Heart right ventricle (tissue), 16 donors: Measurements from ENCODE around the gene EVC. TPM values are rescaled to one million over a fixed set of nuclear protein-coding genes. Genes with fewer than 3 reads are reported as not detected.

Experiments used
- ATAC-seq, 8 donors: fragments of 200-7000 bp; cut with Tn5 transposase; one replicate each; pipeline ENCODE4 v1.9.1; 2020; ENCODE audit warnings: mild to moderate bottlenecking in 8 of 8, moderate library complexity in 8 of 8, moderate number of reproducible peaks in 1 of 8
- DNase-seq, 2 donors: peaks; one replicate each; pipeline ENCODE4 v3.0.0-alpha.2; 2020
- H3K27ac ChIP-seq, 10 donors: fragments of 200-600 bp; sonication (generic) in 2 of 10; one replicate each; pipeline versions ENCODE4 v1.5.0 to v1.8.0; 2020 to 2022; ENCODE audit warnings: mild to moderate bottlenecking in 3 of 10
- H3K27me3 ChIP-seq, 7 donors: fragments of 200-600 bp; one replicate each; pipeline ENCODE4 v1.8.0; 2021 to 2022; ENCODE audit warnings: mild to moderate bottlenecking in 2 of 7
- H3K36me3 ChIP-seq, 9 donors: fragments of 200-600 bp; sonication (generic) in 1 of 9; one replicate each; pipeline versions ENCODE4 v1.5.0 to v1.8.0; 2020 to 2022; ENCODE audit warnings: mild to moderate bottlenecking in 2 of 9
- H3K4me1 ChIP-seq, 9 donors: fragments of 200-600 bp; sonication (generic) in 1 of 9; one replicate each; pipeline versions ENCODE4 v1.5.0 to v1.8.0; 2020 to 2022; ENCODE audit warnings: mild to moderate bottlenecking in 4 of 9
- H3K4me3 ChIP-seq, 10 donors: fragments of 200-600 bp; sonication (generic) in 2 of 10; one replicate each; pipeline versions ENCODE4 v1.5.0 to v1.8.0; 2020 to 2022; ENCODE audit warnings: mild to moderate bottlenecking in 7 of 10, moderate library complexity in 2 of 10
- H3K9me3 ChIP-seq, 11 donors: fragments of 200-600 bp in 10 of 11; sonication (generic) in 2 of 11; one replicate each; pipeline versions ENCODE4 v1.5.0 to v1.8.0; 2013 to 2022; ENCODE audit warnings: mild to moderate bottlenecking in 2 of 11, control low read depth in 1 of 11, moderate library complexity in 1 of 11
- CTCF ChIP-seq, 9 donors: fragments of 200-600 bp; sonication (generic) in 2 of 9; IDR thresholded peaks; one replicate each; pipeline versions ENCODE4 v1.5.0 to v1.8.0; 2021 to 2022; ENCODE audit warnings: antibody characterized with exemption in 9 of 9, mild to moderate bottlenecking in 5 of 9, moderate library complexity in 1 of 9
- WGBS, 2 donors: extraction: QIAGEN DNeasy Blood & Tissue Kit; methylation state at CpG; one replicate each; pipeline ENCODE4 v1.1.7; 2013; ENCODE audit warnings: inconsistent platforms in 1 of 2; 5-methylcytosine and 5-hydroxymethylcytosine counted together
- intact Hi-C, 10 donors: fragments of 100-400 bp; cut with DNase I; formaldehyde crosslinking; loops; one replicate each; pipeline versions ENCODE4 v1.11.1 to v1.14.2; 2022
- polyA plus RNA-seq, 2 donors: library from polyadenylated mRNA; stranded (reverse); fragments of 200-250 nt; gene quantifications; one replicate each; pipeline ENCODE4 v1.2.3, GENCODE V29; 2013
- total RNA-seq, 10 donors: library from RNA; stranded (reverse); fragmentation: NEBNext Ultra II Directional in 3 of 10; extraction: Animal tissue kit (Norgen Biotek cat#: 25700) in 3 of 10; gene quantifications; one replicate each; pipeline versions ENCODE4 v1.2.1 to v1.2.4, GENCODE V29; 2021 to 2023
- donor health status: Arrhythmogenic right ventricular cardiomyopathy.
- donor health status: ischemic (EF 13 %, LVEDD 7.1; RV severe dilation, severe dysfunction).
- donor health status: healthy with polysubstance abuse.
- donor health status: DM: no; HTN: yes; CAD: no.
- donor health status: DM: no; HTN: no; CAD: no.
- donor health status: ischemic (EF 25% LVEDD 6.9; RV normal size, moderate dysfunction).
- donor health status: ischemic (EF 25% LVEDD 5.7; RV mildly dilated, moderate dysfunction).
- donor health status: healthy.
- donor health status: DM: yes; HTN: yes; CAD: no.
- donor health status: Ischemic cardiomyopathy.
- donor health status: ischemic (EF 35%, LVEDD 5.7; RV mildly dilated, moderate dysfunction).
- donor health status: nonischemic (EF 11% LVEDD 7.7; RV severe dilation, severe dysfunction).
- donor health status: DM: yes; HTN: yes; CAD: no.
- donor health status: PGD.
- donor health status: ischemic (EF 29% LVEDD 5.4; RV normal size, mild dysfunction).
- donor health status: nonischemic (EF 23%, LVEDD 6.1; RV moderate dilation, normal function).

Gene EVC
- total and polyA plus RNA-seq, 12 donors = 0.97 to 7.5 (median 4.8) TPM

- Histone ChIP-seq H3K27ac (no peak overlapping the region), H3K9me3 (peaks cover 0 to 20% (median 7%) of the 10 kb centered on the region in 11 donors), H3K4me1 (no peaks in the 10 kb centered on the region), H3K36me3 (peaks cover 0 to 18% (median 0%) of the 10 kb centered on the region in 9 donors), H3K27me3 (no peaks in the 10 kb centered on the region), H3K4me3 (no peak overlapping the region)
- no peak for ATAC-seq
- intact Hi-C loops = no loop called here
- no peak for DNase-seq
- TF ChIP-seq CTCF (IDR thresholded peaks at IDR 0.05) = no peak
- 83 to 84% methylated on average over 4 of the region's 4 CpGs for WGBS, 2 donors
Measured at GRCh38 chr4:5718411-5718810, 7.4 kb downstream of the EVC start.

- H3K27ac ChIP-seq = no peak overlapping the region
- H3K4me3 ChIP-seq = no peak overlapping the region
- no peak for DNase-seq
- WGBS, 2 donors = 84 to 86% methylated on average over 7 of the region's 7 CpGs
- ATAC-seq = no peak
- peaks cover 0 to 20% (median 0%) of the 10 kb centered on the region in 9 donors for H3K36me3 ChIP-seq
- H3K9me3 ChIP-seq = peaks cover 0 to 17% (median 7%) of the 10 kb centered on the region in 11 donors
- TF ChIP-seq CTCF (IDR thresholded peaks at IDR 0.05) = no peak
- no peaks in the 10 kb centered on the region for H3K4me1 ChIP-seq
- no peaks in the 10 kb centered on the region for H3K27me3 ChIP-seq
- intact Hi-C loops = no loop called here
Measured at GRCh38 chr4:5719350-5720055, 8.5 kb downstream of the EVC start.

GRCh38 chr4:5720157-5720850, 9.3 kb downstream of the EVC start:
- H3K4me3 ChIP-seq = no peak overlapping the region
- intact Hi-C loops = no loop called here
- ATAC-seq (no peak), DNase-seq (no peak)
- H3K4me1 ChIP-seq = no peaks in the 10 kb centered on the region
- H3K36me3 ChIP-seq = peaks cover 0 to 25% (median 0%) of the 10 kb centered on the region in 9 donors
- TF ChIP-seq CTCF (IDR thresholded peaks at IDR 0.05) = no peak
- peaks cover 0 to 9% (median 2%) of the 10 kb centered on the region in 11 donors for H3K9me3 ChIP-seq
- WGBS, 2 donors = 89 to 90% methylated on average over 16 of the region's 16 CpGs
- H3K27ac ChIP-seq = no peak overlapping the region
- no peaks in the 10 kb centered on the region for H3K27me3 ChIP-seq

GRCh38 chr4:5720980-5721379, 10.0 kb downstream of the EVC start:
- Histone ChIP-seq H3K9me3 (peaks cover 0 to 2% (median 0%) of the 10 kb centered on the region in 11 donors), H3K4me3 (no peak overlapping the region), H3K27ac (no peak overlapping the region), H3K27me3 (no peaks in the 10 kb centered on the region), H3K36me3 (peaks cover 0 to 27% (median 0%) of the 10 kb centered on the region in 9 donors), H3K4me1 (no peaks in the 10 kb centered on the region)
- no peak for ATAC-seq
- no peak for DNase-seq
- 70 to 90% methylated on average over 3 of the region's 3 CpGs for WGBS, 2 donors
- intact Hi-C loops = no loop called here
- no peak for TF ChIP-seq CTCF (IDR thresholded peaks at IDR 0.05)
